ENCODE data around the gene CLPSL2.

GRCh38 chr6:35795453-35796071 is 19.2 kb downstream of the CLPSL2 start:
- no peak for TF ChIP-seq TAF1 (IDR thresholded peaks at IDR 0.05; ENCODE audit: borderline replicate concordance, insufficient read depth, low read length)
- no peak for TF ChIP-seq SIN3A (IDR thresholded peaks at IDR 0.05; ENCODE audit: borderline replicate concordance, insufficient read depth, low read length)
- TF ChIP-seq POLR2AphosphoS5 (IDR thresholded peaks at IDR 0.05; ENCODE audit: low read depth, low read length), result no peak
- TF ChIP-seq REST (IDR thresholded peaks at IDR 0.05; ENCODE audit: insufficient read depth in 1 of 2, low read depth in 2 of 2, low read length in 2 of 2), result no peak
- TF ChIP-seq FOXP2 (optimal IDR thresholded peaks at IDR 0.05; ENCODE audit: borderline replicate concordance, extremely low read depth, extremely low read length, insufficient read depth), result no peak
